ENCODE measurements around the gene THOC2.
A peak's percentile ranks its signal among the peaks of the same experiment; 100 is the strongest.
"Not testable (repeated sequence)": the region's sequence is repeated elsewhere in the genome, so short reads cannot be mapped to it uniquely, and the experiment has no call there.

The THOC2 gene

DNA sequence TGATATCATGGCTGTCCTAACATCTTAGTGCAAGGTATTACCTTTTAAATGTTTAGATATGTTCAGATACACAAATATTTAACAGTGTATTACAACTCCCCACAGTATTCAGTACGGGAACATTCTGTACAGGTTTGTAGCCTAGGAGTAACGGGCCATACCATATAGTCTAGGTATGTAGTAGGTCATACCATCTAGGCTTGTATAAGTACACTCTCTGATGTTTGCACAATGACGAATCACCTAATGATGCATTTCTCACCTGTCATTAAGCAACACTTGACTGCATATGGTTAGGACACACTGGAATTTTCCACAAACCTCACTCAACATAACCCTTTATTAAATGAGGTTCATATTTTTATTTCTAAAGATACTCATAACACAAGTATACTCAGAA is 67.7 kb downstream of the THOC2 start:
- DNase-seq: peak; percentile 94

DNA sequence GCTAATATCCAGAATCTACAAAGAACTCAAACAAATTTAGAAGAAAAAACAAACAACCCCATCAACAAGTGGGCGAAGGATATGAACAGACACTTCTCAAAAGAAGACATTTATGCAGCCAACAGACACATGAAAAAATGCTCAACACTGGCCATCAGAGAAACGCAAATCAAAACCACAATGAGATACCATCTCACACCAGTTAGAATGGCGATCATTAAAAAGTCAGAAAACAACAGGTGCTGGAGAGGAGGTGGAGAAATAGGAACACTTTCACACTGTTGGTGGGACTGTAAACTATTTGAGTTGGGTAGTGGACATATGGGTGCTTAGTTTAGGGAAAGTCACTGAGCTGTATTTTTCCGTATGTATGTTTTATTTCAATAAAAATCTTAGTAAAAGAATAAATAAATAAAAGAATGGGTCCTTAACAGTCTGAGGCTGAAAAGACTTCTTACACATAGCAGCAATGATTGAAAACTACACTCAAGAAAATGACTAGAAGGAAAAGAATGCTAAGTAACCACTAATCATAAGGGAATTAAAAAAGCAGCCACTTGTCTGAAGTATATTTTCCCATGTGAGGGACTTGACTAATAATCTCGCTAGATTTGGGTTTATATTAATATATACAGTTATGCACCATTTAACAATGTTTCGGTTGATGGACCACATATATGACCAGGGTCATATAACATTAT is 68.2 kb downstream of the THOC2 start:
- DNase-seq: not testable (repeated sequence)

DNA sequence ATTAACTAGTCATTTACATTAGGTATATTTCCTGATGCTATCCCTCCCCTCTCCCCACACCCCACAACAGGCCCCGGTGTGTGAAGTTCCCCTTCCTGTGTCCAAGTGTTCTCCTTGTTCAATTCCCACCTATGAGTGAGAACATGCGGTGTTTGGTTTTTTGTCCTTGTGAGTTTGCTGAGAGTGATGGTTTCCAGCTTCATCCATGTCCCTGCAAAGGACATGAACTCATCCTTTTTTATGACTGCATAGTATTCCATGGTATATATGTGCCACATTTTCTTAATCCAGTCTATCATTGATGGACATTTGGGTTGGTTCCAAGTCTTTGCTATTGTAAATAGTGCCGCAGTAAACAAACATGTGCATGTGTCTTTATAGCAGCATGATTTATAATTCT is 69.1 kb downstream of the THOC2 start:
- DNase-seq: not testable (repeated sequence)

DNA sequence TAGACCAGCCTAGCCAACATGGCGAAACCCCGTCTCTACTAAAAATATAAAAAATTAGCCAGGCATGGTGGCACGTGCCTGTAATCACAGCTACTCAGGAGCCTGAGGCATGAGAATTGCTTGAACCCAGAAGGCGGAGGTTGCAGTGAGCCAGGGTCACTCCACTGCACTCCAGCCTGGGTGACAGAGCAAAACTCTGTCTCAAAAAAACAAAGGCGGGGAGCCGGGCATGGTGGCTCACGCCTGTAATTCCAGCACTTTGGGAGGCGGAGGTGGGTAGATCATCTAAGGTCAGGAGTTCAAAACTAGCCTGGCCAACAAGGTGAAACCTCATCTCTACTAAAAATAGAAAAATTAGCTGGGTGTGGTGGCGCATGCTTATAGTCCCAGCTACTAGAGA is 76.3 kb downstream of the THOC2 start:
- not testable (repeated sequence) for DNase-seq

DNA sequence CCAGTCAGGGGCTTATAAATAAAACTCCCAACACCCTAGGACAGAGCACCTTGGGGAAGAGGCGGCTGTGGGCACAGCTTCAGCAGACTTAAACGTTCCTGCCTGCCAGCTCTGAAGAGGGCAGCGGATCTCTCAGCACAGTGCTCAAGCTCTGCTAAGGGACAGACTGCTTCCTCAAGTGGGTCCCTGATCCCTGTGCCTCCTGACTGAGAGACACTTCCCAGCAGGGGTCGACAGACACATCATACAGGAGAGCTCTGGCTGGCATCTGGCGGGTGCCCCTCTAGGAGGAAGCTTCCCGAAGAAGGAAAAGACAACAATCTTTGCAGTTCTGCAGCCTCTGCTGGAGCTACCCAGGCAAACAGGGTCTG is 84.1 kb downstream of the THOC2 start:
- DNase-seq: peak; percentile 59

DNA sequence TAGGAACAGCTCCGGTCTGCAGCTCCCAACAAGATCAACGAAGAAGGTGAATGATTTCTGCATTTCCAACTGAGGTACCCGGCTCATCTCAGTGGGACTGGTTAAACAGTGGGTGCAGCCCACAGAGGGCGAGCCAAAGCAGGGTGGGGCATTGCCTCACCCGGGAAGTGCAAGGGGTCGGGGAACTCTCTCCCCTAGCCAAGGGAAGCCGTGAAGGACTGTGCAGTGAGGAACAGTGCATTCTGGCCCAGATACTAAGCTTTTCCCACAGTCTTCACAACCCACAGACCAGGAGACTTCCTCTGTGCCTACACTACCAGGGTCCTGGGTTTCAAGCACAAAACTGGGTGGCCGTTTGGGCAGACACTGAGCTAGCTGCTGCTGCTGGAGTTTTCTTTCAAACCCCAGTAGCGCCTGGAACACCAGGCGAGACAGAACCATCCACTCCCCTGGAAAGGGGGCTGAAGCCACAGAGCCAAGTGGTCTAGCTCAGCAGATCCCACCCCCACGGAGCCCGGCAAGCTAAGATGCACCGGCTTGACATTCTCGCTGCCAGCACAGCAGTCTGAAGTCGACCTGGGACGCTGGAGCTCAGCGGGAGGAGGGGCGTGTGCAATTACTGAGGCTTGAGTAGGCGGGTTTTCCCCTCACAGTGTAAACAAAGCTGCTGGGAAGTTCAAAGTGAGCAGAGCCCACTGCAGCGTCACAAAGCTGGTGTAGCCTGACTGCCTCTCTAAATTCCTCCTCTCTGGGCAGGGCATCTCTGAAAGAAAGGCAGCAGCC is 84.6 kb downstream of the THOC2 start:
- peak; percentile 85 for DNase-seq

DNA sequence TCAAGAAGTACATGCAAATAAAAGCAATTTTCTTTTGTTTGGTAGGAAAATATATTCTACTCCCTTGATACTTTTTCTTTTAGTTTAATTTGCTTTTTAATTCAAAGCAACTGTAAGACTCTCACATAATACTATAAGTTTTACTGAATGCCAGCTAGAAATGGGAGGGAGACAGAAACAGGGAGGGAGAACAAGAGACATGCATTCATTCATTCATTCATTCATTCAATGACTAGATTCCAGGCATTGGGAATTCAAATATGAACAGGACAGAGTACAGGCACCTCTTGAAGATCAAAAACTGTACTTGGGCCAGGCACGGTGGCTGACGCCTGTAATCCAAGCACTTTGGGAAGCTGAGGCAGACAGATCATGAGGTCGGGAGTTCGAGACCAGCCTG is 85.6 kb downstream of the THOC2 start:
- no peak for DNase-seq

DNA sequence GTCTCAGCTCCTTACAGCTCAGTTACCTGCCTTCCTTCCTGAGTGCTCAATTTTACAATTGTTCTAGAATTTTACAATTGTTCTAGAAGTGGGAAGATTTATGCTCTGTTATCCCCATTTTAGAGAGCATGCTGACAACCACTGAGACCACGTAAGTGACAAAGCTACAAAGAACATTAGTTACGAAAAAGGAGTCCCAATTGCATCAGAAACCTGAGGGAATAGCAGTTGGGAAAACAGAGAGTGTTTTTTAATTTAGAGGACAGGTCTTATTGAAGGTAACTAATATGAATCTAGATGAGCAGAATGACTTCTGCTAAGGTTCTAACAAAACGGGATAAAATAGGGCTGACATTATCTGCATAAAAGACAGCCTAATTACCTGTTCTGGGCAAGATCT is 103.3 kb downstream of the THOC2 start:
- no peak for DNase-seq

DNA sequence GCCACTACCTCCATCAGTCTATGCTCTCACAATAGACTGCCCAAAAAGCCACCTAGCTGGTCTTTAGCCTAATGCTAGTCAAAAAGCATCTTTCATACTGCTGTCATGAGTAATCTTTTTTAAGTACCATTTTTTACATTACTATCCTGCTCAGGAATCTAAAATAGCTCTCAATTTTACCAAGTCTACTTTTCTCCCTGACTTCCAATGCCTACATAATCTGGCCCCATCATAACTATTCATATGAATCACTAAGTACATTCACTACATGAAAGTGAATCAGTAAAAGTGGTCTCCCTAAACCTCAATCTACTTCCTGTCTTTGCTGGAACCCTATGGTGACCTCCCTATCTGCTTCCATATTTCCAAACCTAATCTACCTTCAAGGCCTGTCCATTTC is 105.9 kb downstream of the THOC2 start:
- no peak for DNase-seq

DNA sequence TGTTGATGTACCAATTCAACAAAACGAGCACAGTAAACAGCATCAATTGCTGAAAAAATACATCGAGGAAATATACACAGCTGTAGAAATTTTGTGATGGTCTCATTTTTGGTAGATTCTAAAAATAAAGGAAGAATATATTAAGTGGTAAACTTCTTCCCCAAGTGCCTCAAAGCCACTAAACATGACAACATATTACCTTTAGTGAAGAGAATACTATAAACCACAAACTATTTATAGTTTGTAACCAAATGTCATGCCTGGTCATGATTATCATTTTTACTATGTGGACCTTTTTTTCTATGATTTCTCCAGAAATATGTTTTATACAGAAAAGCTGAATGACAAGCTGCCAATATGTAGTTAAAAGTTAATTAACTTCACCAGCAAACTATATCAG is 106.9 kb downstream of the THOC2 start:
- DNase-seq: no peak

DNA sequence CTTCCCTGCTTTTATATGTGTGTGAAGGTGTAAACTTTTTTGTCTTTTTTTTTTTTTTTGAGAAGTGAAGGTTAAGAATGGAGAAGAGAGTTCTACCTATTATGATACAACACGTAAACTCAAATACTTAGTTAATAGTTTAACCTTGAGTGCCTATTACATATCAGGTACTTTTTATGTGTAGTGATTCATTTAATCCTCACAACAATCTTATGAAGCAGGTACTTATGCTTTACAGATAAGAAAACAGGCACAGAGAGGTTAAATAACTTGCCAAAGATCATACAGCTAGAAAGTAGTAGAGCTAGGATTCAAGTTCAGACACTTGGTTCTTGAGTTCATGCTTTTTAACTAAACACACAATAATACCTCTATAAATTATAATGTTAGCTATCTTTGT is 107.4 kb downstream of the THOC2 start:
- no peak for DNase-seq

DNA sequence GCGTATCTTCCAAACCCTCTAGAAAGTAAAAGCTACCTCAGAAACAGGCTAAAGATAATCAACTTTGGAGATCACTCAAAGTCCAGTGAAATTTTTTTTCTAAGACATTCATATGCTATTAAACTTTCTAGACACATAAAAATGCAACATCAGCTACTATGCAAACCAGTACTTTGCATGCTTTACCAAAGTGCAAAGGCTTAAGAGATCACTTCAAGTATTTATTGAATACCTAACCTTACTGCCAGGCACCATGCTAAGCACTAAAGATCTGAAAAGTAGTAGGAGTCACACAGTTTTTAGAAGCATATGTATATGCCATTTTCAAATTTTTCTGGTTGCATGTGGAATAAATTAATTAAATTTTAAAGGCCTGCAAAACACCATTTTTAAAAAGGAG is 115.8 kb downstream of the THOC2 start:
- no peak for DNase-seq

DNA sequence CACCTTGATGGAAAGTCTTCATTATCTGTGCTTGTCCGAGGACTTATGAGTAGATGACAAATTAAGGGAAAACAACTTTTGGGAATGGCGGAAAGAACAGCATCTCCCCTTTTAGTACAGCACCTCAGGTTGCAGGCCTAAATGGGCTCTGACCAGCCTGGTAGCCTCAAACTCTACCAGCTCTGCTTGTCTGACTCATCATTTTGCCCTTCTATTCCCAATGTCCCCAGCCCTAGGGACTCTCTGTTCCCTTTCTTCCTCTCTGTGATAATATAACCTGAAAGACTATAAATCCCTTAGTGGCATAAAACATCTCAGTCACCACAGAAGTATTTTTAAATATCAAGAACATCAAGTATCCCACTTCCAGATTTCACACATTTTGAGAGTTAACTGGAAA is 121.9 kb downstream of the THOC2 start:
- no peak for DNase-seq

DNA sequence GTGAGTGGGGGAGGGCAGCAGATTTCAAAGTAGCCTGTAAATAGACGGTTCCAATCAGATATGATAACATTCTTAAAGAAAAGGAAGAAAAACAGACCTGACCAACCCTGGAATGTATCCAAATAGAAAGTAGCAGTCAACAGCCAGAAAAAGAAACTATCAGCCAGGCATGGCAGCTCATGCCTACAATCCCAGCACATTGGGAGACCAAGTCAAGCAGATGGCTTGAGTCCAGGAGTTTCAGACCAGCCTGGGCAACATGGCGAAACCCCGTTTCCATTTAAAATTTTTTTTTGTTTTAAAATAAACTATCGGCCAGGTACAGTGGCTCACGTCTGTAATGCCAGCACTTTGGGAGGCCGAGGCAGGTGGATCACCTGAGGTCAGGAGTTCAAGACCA is 125.0 kb downstream of the THOC2 start:
- DNase-seq: no peak

DNA sequence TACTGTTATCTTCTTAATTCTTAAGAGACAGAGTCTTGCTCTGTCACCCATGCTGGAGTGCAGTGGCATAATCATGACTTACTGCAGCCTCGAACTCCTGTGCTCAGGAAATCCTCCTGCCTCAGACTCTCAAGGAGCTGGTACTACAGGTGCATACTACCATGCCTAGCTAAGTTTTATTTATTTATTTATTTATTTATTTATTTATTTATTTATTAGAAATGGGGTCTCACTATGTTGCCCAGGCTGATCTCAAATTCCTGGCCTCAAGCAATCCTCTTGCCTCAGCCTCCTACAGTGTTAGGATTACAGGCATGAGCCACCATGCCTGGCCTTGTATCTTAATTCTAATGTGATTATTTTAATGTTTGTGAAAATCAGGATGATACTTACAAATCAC is 125.6 kb downstream of the THOC2 start:
- no peak for DNase-seq

DNA sequence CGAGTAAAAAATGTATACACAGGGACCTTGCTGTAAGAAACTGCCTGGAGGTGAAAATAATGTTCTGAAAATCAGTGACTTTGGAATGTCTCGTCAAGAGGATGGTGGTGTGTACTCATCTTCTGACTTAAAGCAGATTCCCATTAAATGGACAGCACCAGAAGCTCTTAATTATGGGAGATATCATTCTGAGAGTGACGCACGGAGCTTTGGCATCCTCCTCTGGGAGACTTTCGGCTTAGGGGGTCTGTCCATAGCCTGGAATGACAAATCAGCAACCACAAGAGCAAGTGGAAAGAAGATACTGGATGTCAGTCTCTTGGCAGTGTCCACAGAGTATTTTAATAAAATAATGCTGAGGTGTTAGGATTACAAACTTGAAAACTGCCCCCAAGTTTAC is 129.4 kb downstream of the THOC2 start:
- no peak for DNase-seq

DNA sequence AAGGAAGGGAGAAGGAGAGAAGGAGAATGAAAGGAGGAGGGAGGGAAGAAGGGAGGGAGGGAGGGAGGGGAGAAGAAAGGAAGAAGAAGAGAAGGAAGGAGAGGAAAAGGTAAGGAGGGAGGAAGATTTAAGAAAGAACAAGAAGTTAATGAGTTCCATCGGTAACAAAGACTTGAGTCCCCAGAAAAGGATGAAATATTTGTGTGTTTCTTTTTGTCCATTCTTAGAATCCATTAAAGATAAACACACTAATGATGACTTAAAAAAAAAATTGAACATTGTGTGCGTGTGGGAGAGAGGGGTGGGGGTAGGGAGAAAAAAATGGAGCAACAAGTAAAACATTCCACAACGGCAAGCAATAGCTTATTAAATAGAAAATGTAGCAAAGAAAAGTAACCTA is 131.4 kb downstream of the THOC2 start:
- DNase-seq: no peak

DNA sequence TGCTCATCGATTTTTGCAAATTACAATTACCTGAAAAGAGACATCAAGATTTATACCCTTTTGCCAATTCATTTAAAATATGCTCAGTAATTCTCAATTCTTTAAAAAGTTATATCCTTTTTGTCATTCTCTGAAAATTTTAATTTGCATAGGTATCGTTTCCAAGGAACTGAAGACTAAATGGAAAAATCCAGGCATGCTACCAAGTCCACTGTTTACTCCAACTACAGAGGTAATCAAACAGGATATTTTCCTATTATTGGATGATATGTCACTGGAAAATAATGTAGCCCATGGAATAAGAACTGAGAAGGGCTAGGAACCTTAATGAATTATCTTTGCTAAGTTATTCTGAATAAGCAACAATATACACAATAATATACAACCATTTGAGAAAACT is 132.7 kb downstream of the THOC2 start:
- no peak for DNase-seq

DNA sequence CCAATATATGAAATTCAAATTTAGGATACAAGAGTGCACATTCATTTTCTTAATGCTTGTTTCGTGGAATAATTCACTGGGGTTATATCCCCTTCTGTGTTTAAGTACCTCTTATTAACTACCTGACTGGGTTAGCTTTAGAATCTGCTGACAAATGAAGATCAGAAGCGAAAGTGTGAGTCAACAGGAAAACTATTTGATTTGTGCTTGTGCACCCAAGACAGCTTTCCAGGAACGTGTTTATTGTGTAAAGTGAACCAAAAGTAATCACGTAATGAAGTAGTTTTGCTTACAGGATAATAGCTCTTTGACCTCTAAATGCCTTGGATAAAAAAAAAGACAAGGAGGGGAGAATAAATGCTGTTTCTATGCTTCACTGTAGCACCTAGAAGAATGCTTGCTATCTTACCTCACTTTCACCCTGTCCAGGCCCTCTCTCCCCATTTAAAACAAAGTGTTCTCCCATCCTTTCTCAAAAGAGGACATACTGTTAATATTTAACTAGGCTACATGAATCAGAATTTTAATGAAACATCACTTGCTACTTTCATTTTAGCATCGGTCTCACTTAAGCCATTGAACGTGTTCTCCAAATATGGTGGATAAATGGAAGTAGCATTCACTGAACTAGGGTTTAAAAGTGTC is 141.9 kb downstream of the THOC2 start:
- DNase-seq: peak; percentile 73

DNA sequence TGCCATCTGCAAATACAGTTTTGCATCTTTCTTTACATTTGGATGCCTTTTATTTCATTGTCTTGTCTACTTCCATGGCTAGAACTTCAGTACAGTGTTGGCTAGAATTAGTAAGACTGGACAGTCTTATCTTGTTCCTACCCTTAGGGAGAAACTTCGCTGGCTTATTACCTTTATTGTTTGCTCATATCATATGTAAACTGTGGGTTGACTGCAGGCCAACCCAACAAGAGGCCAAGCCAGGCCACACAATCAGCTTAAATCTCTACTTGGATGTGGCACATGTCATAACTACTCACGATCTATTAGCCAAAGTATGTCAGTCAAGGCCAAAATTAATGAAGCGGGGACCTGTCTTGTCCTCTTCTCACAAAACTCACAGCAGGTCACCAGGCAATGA is 144.1 kb downstream of the THOC2 start:
- DNase-seq: no peak

DNA sequence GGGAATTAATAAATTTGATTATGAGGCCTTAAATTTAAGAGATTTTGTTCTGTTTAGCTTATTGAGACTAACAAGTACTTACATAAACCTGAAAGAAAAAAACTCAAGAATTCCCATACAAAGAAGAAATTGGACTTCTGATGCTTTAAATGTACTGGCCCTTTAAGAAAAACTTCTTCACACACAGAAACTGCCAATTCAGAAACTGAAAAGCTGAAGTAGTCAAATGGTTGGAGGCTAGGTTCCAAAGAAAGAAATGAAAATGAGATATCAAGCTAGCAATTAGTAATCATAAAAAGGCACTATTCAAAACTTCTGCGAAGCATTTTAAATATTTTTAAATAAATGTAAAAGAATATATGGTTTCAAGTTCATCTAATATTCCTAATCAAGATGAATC is 151.3 kb downstream of the THOC2 start:
- no peak for DNase-seq

DNA sequence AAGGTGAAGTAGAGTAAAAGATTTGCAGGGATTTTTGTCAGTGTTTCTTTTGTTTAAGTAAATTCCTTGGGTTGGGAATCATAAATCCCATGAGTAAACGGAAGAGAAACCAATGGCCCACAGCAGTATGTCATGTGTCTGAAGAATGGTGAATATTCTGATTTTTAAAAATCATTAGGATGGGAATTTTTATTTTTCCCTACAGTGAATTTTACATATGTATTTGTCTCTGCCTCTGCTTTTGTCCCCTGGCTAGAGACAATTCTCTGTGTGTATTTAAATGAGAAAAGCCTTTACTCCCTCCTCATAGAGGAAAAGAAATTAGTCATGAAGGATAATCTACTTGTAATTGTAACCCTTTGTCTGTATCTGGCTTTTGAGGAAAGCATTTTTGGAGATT is 152.1 kb downstream of the THOC2 start:
- no peak for DNase-seq

DNA sequence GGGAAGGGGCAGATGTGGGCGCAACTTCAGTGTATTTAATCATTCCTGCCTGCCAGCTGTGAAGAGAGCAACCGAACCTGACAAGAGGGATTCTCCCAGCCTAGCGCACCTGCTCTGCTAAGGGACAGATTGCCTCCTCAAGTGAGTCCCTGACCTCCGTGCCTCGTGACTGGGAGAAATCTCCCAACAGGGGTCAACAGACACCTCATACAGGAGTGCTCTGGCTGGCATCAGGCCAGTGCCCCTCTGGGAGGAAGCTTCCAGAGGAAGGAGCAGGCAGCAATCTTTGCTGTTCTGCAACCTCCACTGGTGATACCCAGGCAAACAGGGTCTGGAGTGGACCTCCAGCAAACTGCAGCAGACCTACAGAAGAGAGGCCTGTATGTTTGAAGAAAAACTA is 158.8 kb downstream of the THOC2 start:
- DNase-seq: peak; percentile 27

DNA sequence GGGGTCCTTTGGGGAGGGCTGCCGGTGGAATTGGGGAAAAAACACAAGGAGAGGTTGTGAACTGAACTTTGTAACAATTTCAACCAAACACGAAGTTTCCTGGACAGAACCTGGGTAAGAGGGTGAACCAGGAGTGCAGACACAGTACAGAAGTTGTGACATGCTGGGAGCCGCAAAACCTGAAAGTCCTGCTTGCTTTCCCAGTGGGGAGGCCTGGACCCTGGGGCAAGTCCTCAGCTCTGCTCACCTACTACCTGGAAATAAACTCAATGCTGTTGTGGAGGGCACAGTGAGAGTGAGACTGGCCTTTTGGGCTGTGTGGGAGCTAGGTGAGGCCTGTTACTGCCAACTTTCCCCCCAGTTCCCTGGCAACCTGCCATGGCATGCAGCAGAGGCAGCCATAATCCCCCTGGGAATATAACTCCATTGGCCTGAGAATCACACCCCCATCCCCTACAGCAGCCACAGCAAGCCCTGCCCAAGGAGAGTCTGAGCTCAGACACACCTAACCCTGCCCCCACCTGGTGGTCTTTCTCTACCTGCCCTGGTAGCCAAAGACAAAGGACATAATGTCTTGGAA is 162.8 kb downstream of the THOC2 start:
- no peak for DNase-seq
